ENCODE measurements around the gene SRCAP.

Gene SRCAP

DNA sequence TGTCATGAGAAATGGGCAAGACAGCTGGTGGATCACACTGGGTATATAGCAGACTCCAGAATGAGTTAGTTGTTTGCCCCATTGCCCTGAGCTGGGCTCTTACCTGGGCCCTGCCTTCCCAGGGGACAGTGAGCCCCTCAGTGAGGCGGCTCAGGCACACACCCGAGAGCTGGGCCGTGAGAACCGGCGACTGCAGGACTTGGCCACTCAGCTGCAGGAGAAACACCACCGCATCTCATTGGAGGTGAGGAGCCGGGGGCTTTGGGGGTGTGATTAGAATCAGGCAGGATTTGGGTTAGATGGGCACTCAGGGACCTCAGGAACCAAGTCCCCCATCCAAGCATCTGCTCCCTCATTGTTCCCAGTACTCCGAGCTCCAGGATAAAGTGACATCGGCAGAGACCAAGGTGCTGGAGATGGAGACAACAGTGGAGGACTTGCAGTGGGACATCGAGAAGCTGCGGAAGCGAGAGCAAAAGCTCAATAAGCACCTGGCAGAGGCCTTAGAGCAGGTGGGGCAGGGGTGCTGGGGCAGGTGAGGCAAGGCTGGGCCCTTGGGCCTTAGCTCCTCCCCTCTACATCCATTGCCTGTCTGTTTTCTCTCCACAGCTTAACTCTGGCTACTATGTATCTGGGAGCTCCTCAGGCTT lies 66.0 kb downstream of the SRCAP start:
- no peak overlapping the region for H3K27ac Mint-ChIP-seq
- no peaks in the 10 kb centered on the region for H3K27me3 Mint-ChIP-seq
- peaks cover 22% of the 10 kb centered on the region for H3K4me1 Mint-ChIP-seq
- no peaks in the 10 kb centered on the region for H3K9me3 Mint-ChIP-seq
- peaks cover 12% of the 10 kb centered on the region for H3K36me3 Mint-ChIP-seq
- H3K4me3 Mint-ChIP-seq, result no peak overlapping the region

DNA sequence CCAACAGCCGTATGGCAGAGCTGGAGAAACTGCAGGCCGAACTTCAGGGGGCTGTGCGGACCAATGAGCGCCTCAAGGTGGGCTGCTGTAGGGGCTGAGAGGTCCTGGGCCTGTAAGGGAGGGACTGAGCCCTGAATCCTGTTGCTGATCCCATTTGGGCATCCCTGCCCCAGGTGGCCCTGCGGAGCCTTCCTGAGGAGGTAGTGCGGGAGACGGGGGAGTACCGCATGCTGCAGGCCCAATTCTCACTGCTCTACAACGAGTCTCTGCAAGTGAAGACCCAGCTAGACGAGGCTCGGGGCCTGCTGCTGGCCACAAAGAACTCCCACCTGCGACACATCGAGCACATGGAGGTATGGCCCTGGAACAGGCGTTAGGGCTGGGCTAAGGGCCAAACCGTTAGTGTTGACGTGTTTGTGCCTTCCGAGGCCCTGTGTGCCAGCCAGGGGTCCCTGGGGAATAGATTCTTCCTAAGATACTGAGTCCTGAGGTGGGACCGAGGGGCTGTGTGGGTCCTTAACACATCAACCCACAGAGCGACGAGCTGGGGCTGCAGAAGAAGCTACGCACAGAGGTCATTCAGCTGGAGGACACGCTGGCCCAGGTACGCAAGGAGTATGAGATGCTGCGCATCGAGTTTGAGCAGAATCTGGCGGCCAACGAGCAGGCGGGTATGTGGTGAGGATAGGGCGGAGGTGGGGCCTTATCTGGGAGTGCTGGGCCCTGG lies 67.4 kb downstream of the SRCAP start:
- no peak overlapping the region for H3K27ac Mint-ChIP-seq
- H3K36me3 Mint-ChIP-seq, result peaks cover 12% of the 10 kb centered on the region
- no peak overlapping the region for H3K4me3 Mint-ChIP-seq
- H3K4me1 Mint-ChIP-seq, result peaks cover 13% of the 10 kb centered on the region
- no peaks in the 10 kb centered on the region for H3K9me3 Mint-ChIP-seq
- H3K27me3 Mint-ChIP-seq, result no peaks in the 10 kb centered on the region

DNA sequence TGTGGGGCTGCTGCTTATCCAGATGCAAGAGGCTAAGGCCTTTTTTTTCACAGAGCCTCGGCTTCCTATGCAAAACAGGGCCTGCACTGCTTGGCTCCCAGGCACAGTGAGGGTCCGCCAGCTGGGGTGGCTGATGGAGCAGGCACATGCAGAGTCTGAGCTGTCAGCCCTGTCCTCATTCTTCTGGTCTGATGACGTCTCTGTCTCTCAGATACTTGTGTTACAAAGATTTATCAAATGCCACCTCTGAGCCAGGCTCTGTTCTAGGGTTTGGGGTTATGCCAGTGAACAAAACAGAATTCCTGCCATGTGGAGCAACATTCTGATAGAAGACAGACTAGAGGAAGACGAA lies 67.9 kb downstream of the SRCAP start:
- no peak overlapping the region for H3K27ac Mint-ChIP-seq
- no peak overlapping the region for H3K4me3 Mint-ChIP-seq

DNA sequence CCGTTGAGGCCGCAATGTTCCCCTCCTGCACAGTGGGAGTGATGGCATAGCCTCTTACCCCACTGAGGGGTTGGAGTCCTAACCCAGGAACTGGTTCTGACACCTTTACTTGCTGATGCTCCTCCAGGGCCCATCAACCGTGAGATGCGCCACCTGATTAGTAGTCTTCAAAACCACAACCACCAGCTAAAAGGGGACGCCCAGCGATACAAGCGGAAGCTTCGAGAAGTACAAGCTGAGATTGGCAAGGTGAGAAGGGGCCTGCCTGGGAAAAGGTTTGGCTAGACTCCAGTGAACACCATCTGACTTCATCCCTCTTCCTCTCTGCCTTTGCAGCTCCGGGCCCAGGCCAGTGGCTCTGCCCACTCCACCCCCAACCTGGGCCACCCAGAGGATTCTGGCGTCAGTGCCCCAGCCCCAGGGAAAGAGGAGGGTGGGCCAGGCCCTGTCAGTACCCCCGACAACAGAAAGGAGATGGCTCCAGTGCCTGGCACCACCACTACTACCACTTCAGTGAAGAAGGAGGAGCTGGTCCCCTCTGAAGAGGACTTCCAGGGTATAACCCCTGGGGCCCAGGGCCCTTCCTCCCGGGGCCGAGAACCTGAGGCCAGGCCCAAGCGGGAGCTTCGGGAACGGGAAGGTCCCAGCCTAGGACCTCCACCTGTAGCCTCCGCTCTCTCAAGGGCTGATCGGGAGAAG lies 68.9 kb downstream of the SRCAP start:
- H3K36me3 Mint-ChIP-seq, result peaks cover 19% of the 10 kb centered on the region
- peaks cover 18% of the 10 kb centered on the region for H3K4me1 Mint-ChIP-seq
- H3K4me3 Mint-ChIP-seq, result no peak overlapping the region
- no peaks in the 10 kb centered on the region for H3K27me3 Mint-ChIP-seq
- H3K27ac Mint-ChIP-seq, result no peak overlapping the region
- no peaks in the 10 kb centered on the region for H3K9me3 Mint-ChIP-seq

More for the DNA sequence above, 67.9 kb downstream of the SRCAP start:
- Mint-ChIP-seq H3K9me3 (no peaks in the 10 kb centered on the region), H3K4me1 (peaks cover 13% of the 10 kb centered on the region), H3K27me3 (no peaks in the 10 kb centered on the region), H3K36me3 (peaks cover 14% of the 10 kb centered on the region)

DNA sequence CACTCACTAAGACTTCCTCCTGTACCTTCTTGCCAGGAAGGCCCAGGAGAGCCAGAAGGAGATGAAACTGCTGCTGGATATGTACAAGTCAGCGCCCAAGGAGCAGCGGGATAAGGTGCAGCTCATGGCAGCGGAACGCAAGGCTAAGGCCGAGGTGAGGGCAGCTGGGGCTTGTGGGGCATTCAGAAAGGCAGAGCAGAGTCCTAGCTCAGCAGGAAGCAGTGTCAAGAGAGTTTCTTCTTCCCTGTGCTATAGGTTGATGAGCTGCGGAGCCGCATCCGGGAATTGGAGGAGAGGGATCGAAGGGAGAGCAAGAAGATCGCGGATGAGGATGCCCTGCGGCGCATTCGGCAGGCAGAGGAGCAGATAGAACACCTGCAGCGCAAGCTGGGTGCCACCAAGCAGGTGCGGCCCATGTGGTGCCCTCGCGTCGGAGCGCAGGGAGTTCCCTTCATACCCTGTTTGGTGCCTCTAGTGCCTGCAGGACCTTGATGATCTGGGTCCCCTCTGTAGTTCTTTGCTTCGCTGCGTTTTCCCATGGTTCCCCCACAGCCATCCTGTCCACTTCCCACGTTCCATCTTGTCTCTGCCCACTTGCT lies 69.7 kb downstream of the SRCAP start:
- no peak overlapping the region for H3K27ac Mint-ChIP-seq

DNA sequence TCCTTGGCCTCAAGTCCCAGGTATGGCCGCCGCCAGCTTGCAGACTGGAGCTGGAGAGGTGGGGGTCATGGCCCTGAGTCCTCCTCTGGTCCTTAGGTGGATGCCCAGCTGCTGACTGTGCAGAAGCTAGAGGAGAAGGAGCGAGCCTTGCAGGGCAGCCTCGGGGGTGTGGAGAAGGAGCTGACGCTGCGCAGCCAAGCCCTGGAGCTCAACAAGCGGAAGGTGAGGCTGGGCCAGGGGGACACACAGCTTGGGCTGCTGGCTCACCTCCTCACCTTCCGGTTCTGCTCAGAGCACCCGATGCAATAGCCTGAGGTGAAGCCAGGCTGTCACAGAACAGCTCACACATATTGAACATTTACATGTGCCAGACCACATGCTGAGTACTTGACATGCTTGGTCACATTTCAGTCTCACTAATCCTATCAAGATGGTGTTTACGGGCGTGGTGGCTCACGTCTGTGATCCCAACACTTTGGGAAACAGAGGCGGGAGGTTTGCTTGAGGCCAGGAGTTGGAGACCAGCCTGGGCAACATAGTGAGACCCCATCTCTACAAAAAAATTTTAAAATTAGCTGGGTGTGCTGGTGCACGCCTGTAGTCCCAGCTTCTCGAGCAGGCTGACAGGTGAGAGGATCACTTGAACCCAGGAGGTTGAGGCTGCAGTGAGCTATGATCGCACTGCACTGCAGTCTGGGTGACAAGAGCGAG lies 70.6 kb downstream of the SRCAP start:
- H3K9me3 Mint-ChIP-seq, result no peaks in the 10 kb centered on the region
- peaks cover 10% of the 10 kb centered on the region for H3K4me1 Mint-ChIP-seq
- no peak overlapping the region for H3K27ac Mint-ChIP-seq
- no peaks in the 10 kb centered on the region for H3K27me3 Mint-ChIP-seq
- peaks cover 21% of the 10 kb centered on the region for H3K36me3 Mint-ChIP-seq
- no peak overlapping the region for H3K4me3 Mint-ChIP-seq

More for the DNA sequence above, 69.7 kb downstream of the SRCAP start:
- H3K4me1 Mint-ChIP-seq, result peaks cover 12% of the 10 kb centered on the region
- H3K27me3 Mint-ChIP-seq, result no peaks in the 10 kb centered on the region
- H3K9me3 Mint-ChIP-seq, result no peaks in the 10 kb centered on the region
- H3K4me3 Mint-ChIP-seq, result no peak overlapping the region
- peaks cover 19% of the 10 kb centered on the region for H3K36me3 Mint-ChIP-seq

DNA sequence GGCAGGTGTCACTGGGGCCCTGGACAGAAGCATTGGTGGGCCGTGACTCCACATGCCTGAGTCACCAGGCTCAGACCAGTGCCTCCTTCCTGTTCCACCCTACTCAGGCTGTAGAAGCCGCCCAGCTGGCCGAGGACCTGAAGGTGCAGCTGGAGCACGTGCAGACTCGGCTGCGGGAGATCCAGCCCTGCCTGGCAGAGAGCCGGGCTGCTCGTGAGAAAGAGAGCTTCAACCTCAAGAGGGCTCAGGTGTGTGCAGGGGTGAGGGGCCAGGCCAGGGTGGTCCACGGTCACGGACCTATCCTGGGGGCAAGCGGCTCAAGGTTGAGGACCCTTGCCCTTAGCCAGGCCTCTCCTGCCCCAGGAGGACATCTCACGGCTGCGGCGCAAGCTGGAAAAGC lies 72.8 kb downstream of the SRCAP start:
- H3K27ac Mint-ChIP-seq, result no peak overlapping the region

DNA sequence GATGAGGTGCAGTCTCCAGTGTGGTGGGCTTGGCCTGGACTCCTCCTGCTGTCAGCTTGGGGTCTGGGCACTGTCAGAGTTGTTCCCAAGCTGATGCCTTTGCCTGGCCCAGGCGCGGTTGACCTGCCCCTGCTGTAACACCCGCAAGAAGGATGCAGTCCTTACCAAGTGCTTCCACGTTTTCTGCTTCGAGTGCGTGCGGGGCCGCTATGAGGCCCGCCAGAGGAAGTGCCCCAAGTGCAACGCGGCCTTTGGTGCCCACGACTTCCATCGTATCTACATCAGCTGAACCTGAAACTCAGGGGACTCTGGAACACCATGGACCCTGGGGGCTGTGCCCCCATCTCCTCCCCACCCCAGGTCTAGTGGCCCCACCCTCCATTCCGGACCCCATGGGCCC lies 74.9 kb downstream of the SRCAP start:
- Mint-ChIP-seq H3K27ac (no peak overlapping the region), H3K4me1 (peaks cover 23% of the 10 kb centered on the region), H3K36me3 (peaks cover 10% of the 10 kb centered on the region), H3K9me3 (no peaks in the 10 kb centered on the region), H3K4me3 (no peak overlapping the region), H3K27me3 (no peaks in the 10 kb centered on the region)

More for the DNA sequence above, 72.8 kb downstream of the SRCAP start:
- H3K36me3 Mint-ChIP-seq, result peaks cover 17% of the 10 kb centered on the region
- H3K9me3 Mint-ChIP-seq, result no peaks in the 10 kb centered on the region
- no peaks in the 10 kb centered on the region for H3K27me3 Mint-ChIP-seq
- H3K4me3 Mint-ChIP-seq, result no peak overlapping the region
- H3K4me1 Mint-ChIP-seq, result peaks cover 17% of the 10 kb centered on the region

DNA sequence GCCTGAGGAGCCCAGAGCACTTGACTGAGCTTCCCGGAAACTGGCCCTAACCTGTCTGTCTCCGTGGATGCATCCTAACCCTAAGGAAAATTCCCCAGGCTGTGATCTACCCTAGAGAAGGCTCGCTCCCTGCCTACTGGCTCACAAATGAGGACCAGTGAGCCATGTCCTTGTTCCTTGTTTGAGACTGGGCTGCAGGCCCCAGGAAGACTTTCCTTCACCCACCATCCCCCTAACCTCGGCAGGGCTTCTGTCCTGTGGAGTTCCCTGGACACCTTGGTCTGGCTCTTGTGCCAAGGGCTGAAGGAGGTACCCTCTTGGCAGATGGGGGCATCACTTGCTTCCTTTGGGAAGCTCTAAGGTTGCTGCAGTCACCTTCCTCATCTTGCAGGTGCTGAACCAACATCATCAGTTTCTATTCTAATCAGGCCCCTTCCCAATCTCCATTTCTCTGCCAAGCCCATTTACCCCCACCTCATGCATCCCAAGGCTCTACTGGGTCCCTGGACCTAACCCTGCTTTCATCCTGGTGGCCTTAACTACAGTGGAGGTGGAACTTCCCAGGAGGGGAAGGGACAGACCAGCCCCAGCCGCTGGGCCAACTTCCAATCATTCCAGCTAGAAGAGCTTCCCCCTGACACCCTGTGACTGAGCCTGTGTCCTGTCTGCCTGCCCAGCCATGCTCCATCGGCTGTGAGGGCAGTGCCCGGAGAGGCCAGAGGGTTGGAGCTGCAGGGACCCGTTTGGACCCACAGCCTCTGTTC lies 75.6 kb downstream of the SRCAP start:
- H3K36me3 Mint-ChIP-seq, result peaks cover 10% of the 10 kb centered on the region

DNA sequence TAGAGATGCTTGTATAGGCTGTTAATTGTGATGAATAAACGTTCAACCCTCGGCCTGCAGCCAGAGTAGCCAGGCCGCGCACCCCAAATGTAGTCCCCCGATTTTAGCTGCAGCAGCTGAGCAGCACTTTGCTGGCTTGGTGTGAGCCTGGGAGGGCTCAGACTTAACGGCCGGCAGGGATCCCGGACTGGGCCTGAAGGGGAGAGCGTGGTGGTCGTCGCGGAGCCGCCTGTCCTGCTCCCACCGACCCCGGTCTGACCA lies 76.1 kb downstream of the SRCAP start:
- Mint-ChIP-seq H3K27me3 (no peaks in the 10 kb centered on the region), H3K4me3 (peak overlapping the region; percentile 92), H3K4me1 (peaks cover 23% of the 10 kb centered on the region), H3K27ac (peak overlapping the region; percentile 97), H3K36me3 (peaks cover 10% of the 10 kb centered on the region), H3K9me3 (no peaks in the 10 kb centered on the region)

More for the DNA sequence above, 75.6 kb downstream of the SRCAP start:
- H3K27me3 Mint-ChIP-seq, result no peaks in the 10 kb centered on the region
- H3K4me1 Mint-ChIP-seq, result peaks cover 23% of the 10 kb centered on the region
- no peak overlapping the region for H3K27ac Mint-ChIP-seq
- peak overlapping the region; percentile 92 for H3K4me3 Mint-ChIP-seq
- no peaks in the 10 kb centered on the region for H3K9me3 Mint-ChIP-seq

DNA sequence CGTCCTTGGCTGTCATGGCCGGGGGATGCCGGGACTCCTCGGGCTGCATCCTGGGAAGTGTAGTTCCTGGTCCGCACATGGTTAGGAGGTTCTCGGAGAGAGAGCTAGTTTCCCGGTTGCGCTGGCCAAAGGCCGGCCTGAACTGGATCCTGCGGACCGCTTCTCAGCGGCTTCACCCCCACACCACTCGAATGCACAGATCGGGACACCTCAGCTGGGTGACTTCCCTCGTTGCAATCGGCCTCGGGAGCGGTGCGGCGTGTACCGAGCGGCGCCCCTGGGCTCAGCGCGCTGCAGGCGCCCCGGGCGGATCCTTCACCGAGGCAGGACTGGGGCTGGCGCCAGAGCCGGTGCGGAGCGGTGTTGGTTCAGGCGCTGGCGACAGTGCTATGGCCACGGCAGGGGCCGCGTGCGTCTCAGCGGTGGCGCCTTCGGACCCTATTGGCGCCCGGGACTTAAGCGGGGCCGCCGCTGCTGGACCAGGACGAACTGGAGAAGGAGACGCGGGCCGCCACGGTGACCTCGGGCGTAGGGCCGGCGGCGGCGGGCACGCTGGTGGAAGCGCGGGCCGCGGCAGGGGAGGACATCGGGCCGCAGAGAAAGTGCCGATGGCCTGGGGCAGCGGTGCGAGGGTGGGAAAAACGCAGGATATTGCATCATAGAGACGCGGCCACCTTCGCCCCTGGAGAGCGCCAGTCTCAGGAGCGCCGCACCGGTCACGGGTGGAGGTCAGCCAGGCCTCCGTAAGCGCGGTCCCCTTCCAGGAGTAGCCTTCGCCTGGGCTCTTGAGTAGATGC lies 76.6 kb downstream of the SRCAP start:
- peak overlapping the region; percentile 97 for H3K27ac Mint-ChIP-seq
- H3K36me3 Mint-ChIP-seq, result peaks cover 10% of the 10 kb centered on the region
- H3K4me3 Mint-ChIP-seq, result peak overlapping the region; percentile 92
- H3K27me3 Mint-ChIP-seq, result no peaks in the 10 kb centered on the region
- H3K4me1 Mint-ChIP-seq, result peaks cover 23% of the 10 kb centered on the region
- H3K9me3 Mint-ChIP-seq, result no peaks in the 10 kb centered on the region

DNA sequence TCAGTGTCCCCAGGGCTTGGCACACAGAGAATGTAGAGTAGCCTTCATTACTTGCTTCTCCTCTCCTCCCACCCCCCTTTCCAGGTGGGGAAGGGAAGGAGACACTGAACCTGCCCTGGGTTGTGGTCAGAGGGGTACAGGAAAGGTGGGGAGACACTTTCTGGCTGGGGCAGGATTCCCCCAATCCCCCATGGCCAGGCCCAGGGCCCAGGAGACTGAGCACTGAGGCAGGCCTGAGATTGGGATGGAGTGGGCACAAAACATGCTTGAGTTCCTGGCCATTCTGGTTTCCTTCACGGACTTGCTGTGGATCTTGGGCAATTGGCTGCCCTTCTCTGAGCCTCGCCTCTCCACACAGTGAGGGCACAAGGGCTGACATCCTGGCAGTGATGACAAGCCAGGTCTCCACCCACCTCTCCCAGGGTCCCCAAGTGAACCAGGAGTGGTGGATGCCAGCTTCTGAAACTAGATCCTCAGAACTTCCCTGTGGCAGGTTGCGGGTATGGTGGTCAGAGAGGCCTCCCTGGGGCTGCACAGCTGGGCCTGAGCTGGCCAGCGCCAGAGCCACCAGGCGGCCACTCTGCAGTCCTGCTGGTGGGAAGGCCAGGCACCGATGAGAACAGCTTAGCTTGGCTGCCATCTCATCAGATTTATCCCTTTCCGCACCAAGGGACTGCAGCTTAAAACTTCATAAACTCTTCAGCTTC lies 78.8 kb downstream of the SRCAP start:
- no peaks in the 10 kb centered on the region for H3K27me3 Mint-ChIP-seq
- peaks cover 3% of the 10 kb centered on the region for H3K36me3 Mint-ChIP-seq
- H3K4me1 Mint-ChIP-seq, result peaks cover 16% of the 10 kb centered on the region
- no peak overlapping the region for H3K27ac Mint-ChIP-seq
- peak overlapping the region; percentile 92 for H3K4me3 Mint-ChIP-seq
- H3K9me3 Mint-ChIP-seq, result no peaks in the 10 kb centered on the region

DNA sequence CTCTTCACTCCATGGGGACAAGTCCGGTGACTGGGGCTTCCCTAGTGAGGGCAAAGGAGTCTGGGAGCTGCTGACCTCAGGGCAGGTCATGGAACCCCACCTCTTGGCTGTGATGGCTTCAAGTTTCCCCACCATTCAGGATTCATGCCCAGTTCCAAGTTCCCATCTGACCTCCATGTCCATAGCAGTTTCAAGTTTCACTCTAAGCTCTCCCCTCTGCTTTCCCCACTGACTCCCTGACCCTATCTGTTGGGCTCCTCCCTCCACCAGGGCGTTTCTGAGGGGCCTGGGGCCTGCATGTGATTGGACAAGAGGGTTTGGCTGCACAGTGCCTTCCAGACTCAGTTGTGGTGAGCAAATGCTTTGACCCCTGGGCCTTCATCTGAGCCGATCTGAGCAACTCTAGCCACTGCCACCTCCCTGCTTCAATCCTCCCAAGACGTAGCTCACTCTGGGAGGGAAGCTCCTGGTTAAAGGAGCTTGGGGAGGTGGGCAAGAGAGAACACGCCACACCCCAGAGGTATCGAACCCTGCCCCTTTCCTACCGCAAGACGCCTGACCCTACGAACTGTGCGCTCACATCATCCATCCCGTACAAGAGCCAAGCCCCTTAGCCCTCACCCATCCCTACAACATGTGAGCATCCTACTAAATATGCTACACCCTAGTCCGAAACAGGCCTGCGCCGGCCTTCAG lies 79.7 kb downstream of the SRCAP start:
- H3K27me3 Mint-ChIP-seq, result no peaks in the 10 kb centered on the region
- peaks cover 14% of the 10 kb centered on the region for H3K4me1 Mint-ChIP-seq
- H3K36me3 Mint-ChIP-seq, result peaks cover 3% of the 10 kb centered on the region
- no peaks in the 10 kb centered on the region for H3K9me3 Mint-ChIP-seq
- H3K4me3 Mint-ChIP-seq, result peak overlapping the region; percentile 27
- peak overlapping the region; percentile 46 for H3K27ac Mint-ChIP-seq
